Neuron (in vitro differentiated cells): ENCODE measurements around the gene GTF3C5.
A peak's percentile ranks its signal among the peaks of the same experiment; 100 is the strongest.
"Not testable (repeated sequence)": the region's sequence is repeated elsewhere in the genome, so short reads cannot be mapped to it uniquely, and the experiment has no call there.

Experiments
- H2AFZ ChIP-seq: one replicate; pipeline ENCODE4 v1.6.1; 2013; ENCODE audit warnings: low read depth, mild to moderate bottlenecking, inconsistent platforms, low read length, moderate library complexity
- H3K27me3 ChIP-seq: one replicate; pipeline ENCODE4 v1.6.1; 2013; ENCODE audit warnings: low read length; ENCODE audit not compliant: insufficient read depth
- H3K36me3 ChIP-seq: one replicate; pipeline ENCODE4 v1.6.1; 2013; ENCODE audit warnings: low read length; ENCODE audit not compliant: insufficient read depth
- H3K4me1 ChIP-seq: one replicate; pipeline ENCODE4 v1.6.1; 2013; ENCODE audit warnings: low read length; ENCODE audit not compliant: insufficient read depth
- H3K4me3 ChIP-seq: 2 replicates; pipeline ENCODE4 v1.5.1; 2013; ENCODE audit warnings: mild to moderate bottlenecking, low read length, moderate library complexity
- H3K9me3 ChIP-seq: one replicate; pipeline ENCODE4 v1.6.1; 2013; ENCODE audit warnings: low read length

The GTF3C5 gene

GRCh38 chr9:133027134-133027533 lies 3.7 kb upstream of the GTF3C5 start:
- H3K27me3 ChIP-seq: no peaks in the 10 kb centered on the region
- no peak overlapping the region for H3K4me3 ChIP-seq
- no peak overlapping the region for H2AFZ ChIP-seq
- H3K36me3 ChIP-seq: no peaks in the 10 kb centered on the region
- peaks cover 14% of the 10 kb centered on the region for H3K4me1 ChIP-seq
- no peaks in the 10 kb centered on the region for H3K9me3 ChIP-seq

GRCh38 chr9:133028221-133028620 lies 2.6 kb upstream of the GTF3C5 start:
- no peak overlapping the region for H2AFZ ChIP-seq
- H3K4me3 ChIP-seq: no peak overlapping the region
- H3K27me3 ChIP-seq: no peaks in the 10 kb centered on the region
- peaks cover 5% of the 10 kb centered on the region for H3K9me3 ChIP-seq
- H3K4me1 ChIP-seq: peaks cover 20% of the 10 kb centered on the region
- peaks cover 9% of the 10 kb centered on the region for H3K36me3 ChIP-seq

DNA sequence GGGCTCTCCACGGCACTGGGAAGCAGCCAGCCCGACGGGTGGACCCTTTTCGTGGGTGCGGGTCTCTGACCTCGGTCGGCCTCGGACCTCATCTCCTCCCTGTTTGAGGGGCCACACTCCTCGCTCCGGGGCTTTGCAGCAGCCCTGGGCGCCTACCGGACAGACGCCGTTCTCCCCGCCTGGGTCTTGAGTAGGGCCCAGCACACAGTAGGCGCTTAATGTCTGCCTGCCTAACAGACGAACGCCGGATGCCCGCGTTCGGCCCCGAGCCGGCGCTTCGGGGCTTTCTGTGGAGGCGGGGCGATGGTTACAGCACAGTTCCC lies 842 bp upstream of the GTF3C5 start:
- H3K27me3 ChIP-seq: no peaks in the 10 kb centered on the region
- peak overlapping the region; percentile 53 for H2AFZ ChIP-seq
- peak overlapping the region; percentile 98 for H3K4me3 ChIP-seq
- H3K36me3 ChIP-seq: peaks cover 20% of the 10 kb centered on the region
- peaks cover 20% of the 10 kb centered on the region for H3K4me1 ChIP-seq
- H3K9me3 ChIP-seq: peaks cover 12% of the 10 kb centered on the region

DNA sequence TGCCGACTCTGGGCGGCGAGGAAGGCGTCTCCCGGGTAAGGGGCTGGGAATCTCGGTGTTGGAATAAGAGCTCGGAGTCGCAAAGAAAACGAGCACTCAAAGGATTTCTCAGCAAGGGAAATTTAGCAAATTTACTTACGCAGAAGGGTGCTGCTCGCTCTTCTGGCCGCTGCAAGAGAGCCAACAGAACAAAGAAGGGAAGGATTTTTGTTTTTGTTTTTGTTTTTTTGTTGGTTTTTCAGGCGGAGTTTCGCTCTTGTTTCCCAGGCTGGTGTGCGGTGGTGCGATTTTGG lies 279 bp downstream of the GTF3C5 start:
- H3K4me3 ChIP-seq: peak overlapping the region; percentile 98
- peaks cover 20% of the 10 kb centered on the region for H3K4me1 ChIP-seq
- peaks cover 17% of the 10 kb centered on the region for H3K9me3 ChIP-seq
- H3K27me3 ChIP-seq: no peaks in the 10 kb centered on the region
- H3K36me3 ChIP-seq: peaks cover 23% of the 10 kb centered on the region
- peak overlapping the region; percentile 78 for H2AFZ ChIP-seq

DNA sequence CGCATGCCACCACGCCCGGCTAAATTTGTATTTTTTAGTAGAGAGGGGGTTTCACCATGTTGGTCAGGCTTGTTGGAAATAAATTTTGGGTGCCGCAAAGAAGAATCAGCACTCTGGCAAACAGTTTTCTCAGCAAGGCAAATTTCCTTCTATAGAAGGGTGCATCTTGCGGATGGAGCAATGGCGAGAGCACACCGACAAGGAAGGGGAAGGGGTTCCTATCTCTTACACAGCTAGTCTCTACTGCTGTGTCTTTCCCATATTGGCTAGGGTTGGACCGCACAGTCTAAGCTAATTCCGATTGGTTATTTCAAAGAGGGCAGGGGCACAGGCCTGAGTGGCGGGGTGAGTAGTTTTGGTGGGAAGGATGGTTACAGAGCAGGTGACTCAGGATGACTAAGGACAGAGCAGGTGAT lies 707 bp downstream of the GTF3C5 start:
- Histone ChIP-seq H3K4me3 (peak overlapping the region; percentile 98), H3K36me3 (peaks cover 23% of the 10 kb centered on the region), H2AFZ (no peak overlapping the region), H3K4me1 (peaks cover 20% of the 10 kb centered on the region), H3K9me3 (peaks cover 19% of the 10 kb centered on the region), H3K27me3 (no peaks in the 10 kb centered on the region)

- H3K36me3 ChIP-seq: peaks cover 27% of the 10 kb centered on the region
- H3K9me3 ChIP-seq: peaks cover 26% of the 10 kb centered on the region
- no peaks in the 10 kb centered on the region for H3K27me3 ChIP-seq
- peaks cover 20% of the 10 kb centered on the region for H3K4me1 ChIP-seq
- H3K4me3 ChIP-seq: peak overlapping the region; percentile 98
- no peak overlapping the region for H2AFZ ChIP-seq
These were observed 1.4 kb downstream of the GTF3C5 start for GRCh38 chr9:133032171-133032570.

GRCh38 chr9:133035669-133036068 lies 4.9 kb downstream of the GTF3C5 start:
- peaks cover 33% of the 10 kb centered on the region for H3K36me3 ChIP-seq
- H3K9me3 ChIP-seq: peaks cover 28% of the 10 kb centered on the region
- H3K4me1 ChIP-seq: peaks cover 15% of the 10 kb centered on the region
- no peak overlapping the region for H3K4me3 ChIP-seq
- no peaks in the 10 kb centered on the region for H3K27me3 ChIP-seq
- no peak overlapping the region for H2AFZ ChIP-seq

- Histone ChIP-seq H3K36me3 (peaks cover 41% of the 10 kb centered on the region), H3K9me3 (peaks cover 25% of the 10 kb centered on the region), H3K4me3 (no peak overlapping the region), H3K4me1 (no peaks in the 10 kb centered on the region), H3K27me3 (no peaks in the 10 kb centered on the region), H2AFZ (no peak overlapping the region)
These were observed 7.1 kb downstream of the GTF3C5 start for GRCh38 chr9:133037775-133038515.

DNA sequence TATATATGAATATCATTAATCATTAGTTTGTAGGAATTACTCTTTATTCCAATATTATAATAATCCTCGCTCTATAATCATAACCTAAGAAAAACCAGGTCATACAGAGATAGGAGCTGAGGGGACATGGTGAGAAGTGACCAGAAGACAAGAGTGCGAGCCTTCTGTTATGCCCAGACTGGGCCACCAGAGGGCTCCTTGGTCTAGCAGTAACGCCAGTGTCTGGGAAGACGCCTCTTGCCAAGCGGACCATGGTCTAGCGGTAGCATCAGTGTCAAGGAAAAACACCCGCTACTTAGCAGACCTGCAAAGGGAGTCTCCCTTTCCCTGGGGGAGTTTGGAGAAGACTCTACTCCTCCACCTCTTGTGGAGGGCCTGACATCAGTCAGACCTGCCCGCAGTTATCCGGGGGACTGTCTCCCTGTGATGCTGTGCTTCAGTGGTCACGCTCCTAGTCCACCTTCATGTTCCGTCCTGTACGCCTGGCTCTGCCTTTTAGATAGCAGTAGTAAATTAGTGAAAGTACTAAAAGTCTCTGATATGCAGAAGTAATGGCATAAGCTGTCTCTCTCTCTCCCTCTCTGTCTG lies 10.2 kb downstream of the GTF3C5 start:
- H3K4me1 ChIP-seq, H3K27me3 ChIP-seq, H2AFZ ChIP-seq, H3K4me3 ChIP-seq: not testable (repeated sequence)
- H3K9me3 ChIP-seq: peaks cover 12% of the 10 kb centered on the region
- H3K36me3 ChIP-seq: peaks cover 53% of the 10 kb centered on the region

DNA sequence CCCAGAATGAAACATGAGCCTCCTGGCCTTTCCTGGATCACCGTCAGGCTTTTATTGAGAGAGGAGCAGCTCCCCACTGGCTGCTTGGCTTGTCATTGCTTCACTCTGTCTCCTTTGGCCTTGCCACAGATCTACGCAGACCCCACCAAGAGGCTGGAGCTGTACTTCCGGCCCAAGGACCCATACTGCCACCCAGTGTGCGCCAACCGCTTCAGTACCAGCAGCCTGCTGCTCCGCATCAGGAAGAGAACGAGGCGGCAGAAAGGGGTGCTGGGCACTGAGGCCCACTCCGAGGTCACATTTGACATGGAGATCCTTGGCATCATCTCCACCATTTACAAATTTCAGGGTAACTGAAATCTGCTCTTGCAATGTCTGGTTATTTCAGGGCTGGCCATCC lies 11.2 kb downstream of the GTF3C5 start:
- H3K9me3 ChIP-seq: peaks cover 4% of the 10 kb centered on the region
- no peaks in the 10 kb centered on the region for H3K27me3 ChIP-seq
- H3K36me3 ChIP-seq: peaks cover 60% of the 10 kb centered on the region
- H2AFZ ChIP-seq: no peak overlapping the region
- no peak overlapping the region for H3K4me3 ChIP-seq
- H3K4me1 ChIP-seq: no peaks in the 10 kb centered on the region

- H3K27me3 ChIP-seq: no peaks in the 10 kb centered on the region
- no peak overlapping the region for H3K4me3 ChIP-seq
- no peak overlapping the region for H2AFZ ChIP-seq
- H3K36me3 ChIP-seq: peaks cover 61% of the 10 kb centered on the region
- peaks cover 2% of the 10 kb centered on the region for H3K9me3 ChIP-seq
- no peaks in the 10 kb centered on the region for H3K4me1 ChIP-seq
These were observed 11.9 kb downstream of the GTF3C5 start for GRCh38 chr9:133042676-133043075.

GRCh38 chr9:133043449-133044035 lies 12.7 kb downstream of the GTF3C5 start:
- Histone ChIP-seq H3K27me3 (no peaks in the 10 kb centered on the region), H2AFZ (no peak overlapping the region), H3K9me3 (no peaks in the 10 kb centered on the region), H3K4me1 (no peaks in the 10 kb centered on the region), H3K36me3 (peaks cover 66% of the 10 kb centered on the region), H3K4me3 (no peak overlapping the region)

DNA sequence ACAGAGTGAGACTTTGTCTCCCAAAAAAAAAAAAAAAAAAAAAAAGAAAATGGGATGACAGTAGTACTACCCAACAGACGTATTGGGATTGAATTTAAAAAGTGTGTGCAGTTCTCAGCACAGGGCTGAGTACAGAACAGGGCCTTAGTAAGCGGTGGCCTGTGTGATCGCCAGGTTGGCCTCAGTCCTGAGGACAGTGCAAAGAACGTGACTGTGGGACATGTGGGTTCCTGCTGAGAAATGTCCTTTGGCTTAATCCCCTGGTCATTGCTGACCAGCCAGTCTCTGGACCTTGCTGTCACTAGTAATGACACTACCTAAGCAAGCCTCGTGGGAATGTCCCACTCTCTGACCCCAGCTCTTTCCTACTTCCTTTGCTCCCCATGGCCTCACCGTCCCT lies 13.3 kb downstream of the GTF3C5 start:
- peaks cover 72% of the 10 kb centered on the region for H3K36me3 ChIP-seq
- H3K9me3 ChIP-seq: no peaks in the 10 kb centered on the region
- H3K4me3 ChIP-seq: no peak overlapping the region
- no peaks in the 10 kb centered on the region for H3K4me1 ChIP-seq
- H3K27me3 ChIP-seq: no peaks in the 10 kb centered on the region
- H2AFZ ChIP-seq: no peak overlapping the region
